Vagina (tissue), 2 donors: ENCODE measurements around the gene KIAA1210. TPM values are rescaled to one million over a fixed set of nuclear protein-coding genes. Genes with fewer than 3 reads are reported as not detected.

Experiments used
- DNase-seq, 2 donors: peaks; one replicate each; pipeline ENCODE4 v3.0.0-alpha.2; 2017; ENCODE audit errors: extremely low spot score in 2 of 2
- H3K27ac ChIP-seq: fragments of 200-600 bp; sonication (generic); one replicate; pipeline ENCODE4 v1.5.1; 2019
- H3K27me3 ChIP-seq: fragments of 200-600 bp; sonication (generic); one replicate; pipeline ENCODE4 v1.5.1; 2019
- H3K36me3 ChIP-seq, 2 donors: fragments of 200-600 bp; sonication (generic); one replicate each; pipeline ENCODE4 v1.5.1; 2017 to 2019
- H3K4me1 ChIP-seq: fragments of 200-600 bp; sonication (generic); one replicate; pipeline ENCODE4 v1.5.1; 2019
- H3K4me3 ChIP-seq, 2 donors: fragments of 200-600 bp; sonication (generic); 1 replicate in 1 of 2; 2 replicates in 1 of 2; pipeline ENCODE4 v1.5.1; 2016 to 2019
- H3K9me3 ChIP-seq: fragments of 200-600 bp; sonication (generic); one replicate; pipeline ENCODE4 v1.5.1; 2019
- POLR2A ChIP-seq, 2 donors: fragments of 450-650 bp; IDR thresholded peaks; one replicate each; pipeline ENCODE4 v1.6.1; 2017; ENCODE audit warnings: antibody characterized with exemption in 2 of 2, mild to moderate bottlenecking in 2 of 2, moderate library complexity in 2 of 2
- POLR2AphosphoS5 ChIP-seq, 2 donors: sonication (generic); formaldehyde crosslinking; IDR thresholded peaks; one replicate each; pipeline ENCODE4 v1.9.0; 2017; ENCODE audit warnings: antibody characterized with exemption in 2 of 2, mild to moderate bottlenecking in 2 of 2, low read depth in 1 of 2; ENCODE audit not compliant: insufficient read depth in 1 of 2
- intact Hi-C: fragments of 100-400 bp; cut with DNase I; formaldehyde crosslinking; loops from one replicate; pipeline ENCODE4 v1.15.1; 2023
- total RNA-seq: library from RNA; depleted of rRNA; stranded (reverse); fragments of >200 nt; gene quantifications from one replicate; pipeline ENCODE4 v1.2.3, GENCODE V29; 2016
- TF ChIP-seq, protein P1 (sequence below), 3 experiments: fragments of 450-650 bp in 2 of 3; fragments of 200-600 bp in 1 of 3; sonication (generic) in 1 of 3; IDR thresholded peaks; one replicate each; pipeline ENCODE4 v1.5.1; 2017 to 2019; ENCODE audit warnings: antibody characterized with exemption in 3 of 3, mild to moderate bottlenecking in 2 of 3, moderate library complexity in 2 of 3

KIAA1210 gene
- total RNA-seq, 1 donor from 2014 or later: not detected

DNA sequence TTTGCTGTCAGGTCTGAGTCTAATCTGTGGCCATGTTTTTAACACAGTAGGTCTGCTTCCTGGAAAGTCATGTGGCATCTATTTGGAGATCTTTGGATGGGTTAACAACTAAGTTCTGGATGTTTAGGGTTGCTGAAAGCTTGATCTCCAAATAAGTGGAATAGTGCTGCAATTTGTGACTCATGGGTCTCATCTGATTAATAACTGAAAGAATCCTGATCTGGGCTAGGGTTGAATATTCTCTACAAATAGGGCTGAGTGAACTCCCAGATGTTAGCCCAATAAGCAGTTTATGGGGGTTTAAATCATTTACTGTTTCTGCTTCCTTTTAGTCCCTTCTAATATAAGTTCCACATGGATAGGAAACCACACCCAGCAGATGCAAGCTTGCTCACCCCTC, 31.7 kb downstream of the KIAA1210 start:
- H3K27me3 ChIP-seq: no peaks in the 10 kb centered on the region
- H3K9me3 ChIP-seq: no peaks in the 10 kb centered on the region
- H3K36me3 ChIP-seq: no peaks in the 10 kb centered on the region
- DNase-seq: no peak
- no peak overlapping the region for H3K4me3 ChIP-seq
- intact Hi-C loops: no loop called here
- TF ChIP-seq, protein P1, sequence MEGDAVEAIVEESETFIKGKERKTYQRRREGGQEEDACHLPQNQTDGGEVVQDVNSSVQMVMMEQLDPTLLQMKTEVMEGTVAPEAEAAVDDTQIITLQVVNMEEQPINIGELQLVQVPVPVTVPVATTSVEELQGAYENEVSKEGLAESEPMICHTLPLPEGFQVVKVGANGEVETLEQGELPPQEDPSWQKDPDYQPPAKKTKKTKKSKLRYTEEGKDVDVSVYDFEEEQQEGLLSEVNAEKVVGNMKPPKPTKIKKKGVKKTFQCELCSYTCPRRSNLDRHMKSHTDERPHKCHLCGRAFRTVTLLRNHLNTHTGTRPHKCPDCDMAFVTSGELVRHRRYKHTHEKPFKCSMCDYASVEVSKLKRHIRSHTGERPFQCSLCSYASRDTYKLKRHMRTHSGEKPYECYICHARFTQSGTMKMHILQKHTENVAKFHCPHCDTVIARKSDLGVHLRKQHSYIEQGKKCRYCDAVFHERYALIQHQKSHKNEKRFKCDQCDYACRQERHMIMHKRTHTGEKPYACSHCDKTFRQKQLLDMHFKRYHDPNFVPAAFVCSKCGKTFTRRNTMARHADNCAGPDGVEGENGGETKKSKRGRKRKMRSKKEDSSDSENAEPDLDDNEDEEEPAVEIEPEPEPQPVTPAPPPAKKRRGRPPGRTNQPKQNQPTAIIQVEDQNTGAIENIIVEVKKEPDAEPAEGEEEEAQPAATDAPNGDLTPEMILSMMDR (IDR thresholded peaks at IDR 0.05): no peak
- TF ChIP-seq POLR2AphosphoS5 (IDR thresholded peaks at IDR 0.05; ENCODE audit: insufficient read depth in 1 of 2, low read depth in 1 of 2): no peak
- TF ChIP-seq POLR2A (IDR thresholded peaks at IDR 0.05): no peak
- no peak overlapping the region for H3K27ac ChIP-seq
- no peaks in the 10 kb centered on the region for H3K4me1 ChIP-seq

DNA sequence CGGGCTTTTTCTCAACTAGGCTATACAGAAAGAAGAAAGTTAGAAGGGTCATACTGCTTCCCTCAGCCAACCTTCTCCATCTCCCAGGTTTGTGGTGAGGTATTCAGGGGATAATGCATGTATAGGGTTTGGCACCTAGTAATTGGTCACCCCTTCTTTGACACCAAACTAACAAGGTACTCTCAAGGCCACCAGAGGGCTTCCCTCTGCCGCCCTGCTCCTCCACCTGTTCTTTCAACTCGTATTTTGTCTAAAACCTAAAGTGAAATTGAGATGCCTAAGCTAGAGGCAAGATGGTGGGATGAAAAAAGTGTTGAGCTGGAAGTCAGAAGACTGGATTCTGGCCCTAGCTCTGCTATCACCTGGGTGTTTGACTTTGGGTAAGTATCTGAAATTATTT, 32.8 kb downstream of the KIAA1210 start:
- Histone ChIP-seq H3K27ac (no peak overlapping the region), H3K4me1 (no peaks in the 10 kb centered on the region), H3K4me3 (no peak overlapping the region), H3K9me3 (no peaks in the 10 kb centered on the region), H3K36me3 (no peaks in the 10 kb centered on the region), H3K27me3 (no peaks in the 10 kb centered on the region)
- intact Hi-C loops: no loop called here
- no peak for DNase-seq
- TF ChIP-seq POLR2AphosphoS5 (IDR thresholded peaks at IDR 0.05; ENCODE audit: insufficient read depth in 1 of 2, low read depth in 1 of 2) (no peak), POLR2A (IDR thresholded peaks at IDR 0.05) (no peak)
- TF ChIP-seq, protein P1 (IDR thresholded peaks at IDR 0.05): no peak

GRCh38 chrX:119093991-119094735, 33.4 kb downstream of the KIAA1210 start:
- no peak overlapping the region for H3K4me3 ChIP-seq
- no peak for DNase-seq
- no peaks in the 10 kb centered on the region for H3K27me3 ChIP-seq
- TF ChIP-seq POLR2A (IDR thresholded peaks at IDR 0.05) (no peak), POLR2AphosphoS5 (IDR thresholded peaks at IDR 0.05; ENCODE audit: insufficient read depth in 1 of 2, low read depth in 1 of 2) (no peak)
- TF ChIP-seq, protein P1 (IDR thresholded peaks at IDR 0.05): no peak
- no peaks in the 10 kb centered on the region for H3K9me3 ChIP-seq
- no peak overlapping the region for H3K27ac ChIP-seq
- intact Hi-C loops: no loop called here
- no peaks in the 10 kb centered on the region for H3K4me1 ChIP-seq
- no peaks in the 10 kb centered on the region for H3K36me3 ChIP-seq

GRCh38 chrX:119090627-119091026, 37.0 kb downstream of the KIAA1210 start:
- Histone ChIP-seq H3K27ac (no peak overlapping the region), H3K4me1 (no peaks in the 10 kb centered on the region), H3K36me3 (no peaks in the 10 kb centered on the region), H3K9me3 (no peaks in the 10 kb centered on the region), H3K4me3 (no peak overlapping the region), H3K27me3 (no peaks in the 10 kb centered on the region)
- intact Hi-C loops: no loop called here
- TF ChIP-seq POLR2A (IDR thresholded peaks at IDR 0.05): no peak
- TF ChIP-seq, protein P1 (IDR thresholded peaks at IDR 0.05): no peak
- TF ChIP-seq POLR2AphosphoS5 (IDR thresholded peaks at IDR 0.05; ENCODE audit: insufficient read depth in 1 of 2, low read depth in 1 of 2): no peak
- DNase-seq: no peak

GRCh38 chrX:119089619-119090018, 38.0 kb downstream of the KIAA1210 start:
- no peak overlapping the region for H3K4me3 ChIP-seq
- no peak for DNase-seq
- TF ChIP-seq POLR2A (IDR thresholded peaks at IDR 0.05): no peak
- TF ChIP-seq POLR2AphosphoS5 (IDR thresholded peaks at IDR 0.05; ENCODE audit: insufficient read depth in 1 of 2, low read depth in 1 of 2): no peak
- TF ChIP-seq, protein P1 (IDR thresholded peaks at IDR 0.05): no peak
- H3K36me3 ChIP-seq: no peaks in the 10 kb centered on the region
- no peak overlapping the region for H3K27ac ChIP-seq
- intact Hi-C loops: no loop called here
- H3K27me3 ChIP-seq: no peaks in the 10 kb centered on the region
- no peaks in the 10 kb centered on the region for H3K4me1 ChIP-seq
- no peaks in the 10 kb centered on the region for H3K9me3 ChIP-seq
